ENCODE results near the gene MOK.

The MOK gene

GRCh38 chr14:102232348-102232625, 72.7 kb downstream of the MOK start:
- no peak for TF ChIP-seq CTCF (IDR thresholded peaks at IDR 0.05)
- no peaks in the 10 kb centered on the region for H3K27me3 ChIP-seq (ENCODE audit: control insufficient read depth, insufficient read depth, low read length)
- no peaks in the 10 kb centered on the region for H3K9me3 ChIP-seq (ENCODE audit: control insufficient read depth, low read length)
- no peak overlapping the region for H3K4me2 ChIP-seq (ENCODE audit: low read length)
- H2AFZ ChIP-seq, result no peak overlapping the region
- no peak overlapping the region for H3K9ac ChIP-seq
- no peaks in the 10 kb centered on the region for H3K36me3 ChIP-seq (ENCODE audit: control insufficient read depth, insufficient read depth, low read length)
- no peak overlapping the region for H3K4me3 ChIP-seq (ENCODE audit: low read depth, low read length)
- H3K4me1 ChIP-seq, result no peaks in the 10 kb centered on the region
- H3K79me2 ChIP-seq, result no peaks in the 10 kb centered on the region
- no peak overlapping the region for H3K27ac ChIP-seq

- no peak overlapping the region for H3K4me3 ChIP-seq (ENCODE audit: low read depth, low read length)
- H2AFZ ChIP-seq, result no peak overlapping the region
- no peaks in the 10 kb centered on the region for H3K4me1 ChIP-seq
- no peaks in the 10 kb centered on the region for H3K9me3 ChIP-seq (ENCODE audit: control insufficient read depth, low read length)
- no peak overlapping the region for H3K27ac ChIP-seq
- H3K79me2 ChIP-seq, result no peaks in the 10 kb centered on the region
- no peaks in the 10 kb centered on the region for H3K27me3 ChIP-seq (ENCODE audit: control insufficient read depth, insufficient read depth, low read length)
- no peak overlapping the region for H3K4me2 ChIP-seq (ENCODE audit: low read length)
- no peaks in the 10 kb centered on the region for H3K36me3 ChIP-seq (ENCODE audit: control insufficient read depth, insufficient read depth, low read length)
- H3K9ac ChIP-seq, result no peak overlapping the region
- TF ChIP-seq CTCF (IDR thresholded peaks at IDR 0.05), result no peak
These were observed 73.3 kb downstream of the MOK start for GRCh38 chr14:102231476-102232347.

- no peak overlapping the region for H3K9ac ChIP-seq
- no peak for TF ChIP-seq CTCF (IDR thresholded peaks at IDR 0.05)
These were observed 74.3 kb downstream of the MOK start for GRCh38 chr14:102230481-102231210.

GRCh38 chr14:102229739-102230092, 75.2 kb downstream of the MOK start:
- Histone ChIP-seq H2AFZ (no peak overlapping the region), H3K4me2 (ENCODE audit: low read length) (no peak overlapping the region), H3K36me3 (ENCODE audit: control insufficient read depth, insufficient read depth, low read length) (no peaks in the 10 kb centered on the region), H3K9me3 (ENCODE audit: control insufficient read depth, low read length) (no peaks in the 10 kb centered on the region), H3K27me3 (ENCODE audit: control insufficient read depth, insufficient read depth, low read length) (no peaks in the 10 kb centered on the region), H3K9ac (no peak overlapping the region), H3K4me1 (no peaks in the 10 kb centered on the region), H3K79me2 (no peaks in the 10 kb centered on the region), H3K4me3 (ENCODE audit: low read depth, low read length) (no peak overlapping the region), H3K27ac (no peak overlapping the region)
- TF ChIP-seq CTCF (IDR thresholded peaks at IDR 0.05), result no peak

More at GRCh38 chr14:102230481-102231210, 74.3 kb downstream of the MOK start:
- Histone ChIP-seq H3K4me2 (ENCODE audit: low read length) (no peak overlapping the region), H2AFZ (no peak overlapping the region), H3K4me3 (ENCODE audit: low read depth, low read length) (no peak overlapping the region), H3K36me3 (ENCODE audit: control insufficient read depth, insufficient read depth, low read length) (no peaks in the 10 kb centered on the region), H3K9me3 (ENCODE audit: control insufficient read depth, low read length) (no peaks in the 10 kb centered on the region), H3K27ac (no peak overlapping the region), H3K79me2 (no peaks in the 10 kb centered on the region), H3K27me3 (ENCODE audit: control insufficient read depth, insufficient read depth, low read length) (no peaks in the 10 kb centered on the region), H3K4me1 (no peaks in the 10 kb centered on the region)
